ENCODE results near the gene TLE6.
"Not testable (repeated sequence)": the region's sequence is repeated elsewhere in the genome, so short reads cannot be mapped to it uniquely, and the experiment has no call there.

TLE6 gene

GRCh38 chr19:2974342-2975041, 2.9 kb upstream of the TLE6 start:
- DNase-seq = no peak

DNA sequence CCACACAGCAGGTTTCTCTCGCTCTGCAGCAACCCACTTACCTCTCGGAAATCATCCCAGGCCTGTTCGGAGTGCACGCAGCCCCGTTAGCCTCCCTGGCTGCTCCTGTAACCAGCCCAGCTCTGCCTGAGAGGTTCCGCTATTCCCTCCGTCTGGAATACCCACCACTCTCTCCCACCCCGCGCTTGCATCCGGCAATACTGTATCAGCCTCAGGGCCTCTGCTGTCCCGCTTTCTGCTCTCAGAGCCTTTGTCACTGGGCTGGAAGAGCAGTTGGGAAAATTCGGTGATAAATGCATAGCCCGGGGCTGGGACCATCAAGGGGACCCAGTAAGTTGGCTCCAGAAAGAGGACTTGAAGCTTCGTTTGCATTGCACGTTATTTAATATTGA, 759 bp upstream of the TLE6 start:
- no peak for DNase-seq

GRCh38 chr19:2977746-2978138, 378 bp downstream of the TLE6 start:
- DNase-seq = no peak

- no peak for DNase-seq
Observed at GRCh38 chr19:2978166-2978767, 903 bp downstream of the TLE6 start.

- DNase-seq = no peak
Observed at GRCh38 chr19:2978772-2979171, 1.4 kb downstream of the TLE6 start.

DNA sequence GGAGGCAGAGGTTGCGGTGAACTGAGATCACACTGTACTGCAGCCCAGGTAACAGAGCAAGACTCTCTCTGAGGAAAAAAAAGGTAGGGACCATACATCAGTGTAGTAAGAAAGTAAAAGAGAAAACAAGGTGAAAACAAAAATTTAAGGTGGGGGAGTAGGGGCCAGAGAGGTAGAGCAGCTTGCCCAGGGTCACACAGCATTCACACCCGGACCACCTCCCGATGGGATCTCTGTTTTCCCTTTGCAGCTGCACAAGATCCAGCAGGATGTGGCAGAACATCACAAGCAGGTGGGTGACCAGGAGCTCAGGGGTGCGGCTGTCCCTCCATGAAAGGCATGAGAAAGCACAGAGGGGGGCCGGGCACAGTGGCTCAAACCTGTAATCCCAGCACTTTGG, 4.5 kb downstream of the TLE6 start:
- no peak for DNase-seq

DNA sequence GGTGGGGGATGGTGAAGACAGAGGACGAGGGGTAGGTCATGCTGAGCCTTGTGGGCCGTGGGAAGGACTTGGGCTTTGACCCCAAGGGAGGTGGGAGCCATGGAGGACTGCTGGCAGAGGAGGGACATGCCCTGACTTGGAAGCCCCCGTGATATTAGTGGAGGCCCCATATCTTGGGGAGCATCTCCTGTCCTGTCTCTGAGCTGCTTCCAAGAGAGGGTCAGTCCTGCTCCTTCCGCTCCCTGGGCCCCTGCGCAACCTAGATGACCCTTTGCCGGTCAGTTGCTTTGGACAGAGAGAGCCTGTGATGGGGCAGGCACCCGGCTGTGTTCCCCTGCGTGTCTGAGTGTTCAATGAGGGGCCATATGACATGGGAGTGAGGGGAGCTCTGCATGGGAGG, 5.2 kb downstream of the TLE6 start:
- DNase-seq = no peak

GRCh38 chr19:2982983-2983350, 5.6 kb downstream of the TLE6 start:
- no peak for DNase-seq

DNA sequence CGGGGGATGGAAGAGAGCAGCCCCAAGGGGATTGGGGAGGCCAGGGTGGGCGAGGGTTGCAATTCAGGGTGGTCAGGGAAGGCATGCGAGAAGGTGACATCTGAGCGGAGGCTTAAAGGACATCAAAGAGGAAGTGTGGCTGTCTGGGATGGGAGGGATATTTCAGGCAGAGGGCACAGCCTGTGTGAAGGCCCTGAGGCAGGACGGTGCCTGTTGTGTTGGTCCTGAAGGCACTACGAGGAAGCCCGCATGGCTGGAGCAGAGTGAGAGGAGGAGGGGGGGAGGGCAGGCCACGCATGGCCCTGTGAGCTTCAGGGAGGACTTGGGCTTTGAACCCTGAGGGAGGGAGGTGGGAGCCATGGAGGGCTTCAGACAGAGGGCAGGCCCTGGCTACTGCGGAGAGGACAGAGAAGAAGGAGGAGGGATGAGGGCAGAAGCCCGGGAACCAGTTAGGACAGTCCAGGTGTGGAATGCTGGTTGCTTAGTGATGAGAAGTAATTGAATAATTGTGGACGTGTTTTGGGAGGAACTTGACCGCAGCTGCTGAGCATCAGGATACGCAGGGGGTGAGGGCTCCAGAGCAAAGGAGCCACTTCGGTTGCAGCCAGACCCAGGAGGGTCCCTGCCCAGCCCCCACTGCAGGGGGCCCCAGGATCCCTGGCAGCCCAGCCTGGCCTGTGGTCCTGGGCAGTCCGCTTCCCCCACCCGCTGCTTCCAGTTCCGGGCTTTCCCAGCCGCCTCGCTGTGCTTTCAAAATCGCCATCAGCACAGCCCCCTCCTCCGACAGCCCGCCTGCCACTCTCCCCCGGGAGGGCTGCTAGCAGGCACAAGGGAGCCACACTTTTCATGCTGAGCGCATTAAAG, 6.2 kb downstream of the TLE6 start:
- DNase-seq = no peak

GRCh38 chr19:2984215-2984528, 6.8 kb downstream of the TLE6 start:
- no peak for DNase-seq

DNA sequence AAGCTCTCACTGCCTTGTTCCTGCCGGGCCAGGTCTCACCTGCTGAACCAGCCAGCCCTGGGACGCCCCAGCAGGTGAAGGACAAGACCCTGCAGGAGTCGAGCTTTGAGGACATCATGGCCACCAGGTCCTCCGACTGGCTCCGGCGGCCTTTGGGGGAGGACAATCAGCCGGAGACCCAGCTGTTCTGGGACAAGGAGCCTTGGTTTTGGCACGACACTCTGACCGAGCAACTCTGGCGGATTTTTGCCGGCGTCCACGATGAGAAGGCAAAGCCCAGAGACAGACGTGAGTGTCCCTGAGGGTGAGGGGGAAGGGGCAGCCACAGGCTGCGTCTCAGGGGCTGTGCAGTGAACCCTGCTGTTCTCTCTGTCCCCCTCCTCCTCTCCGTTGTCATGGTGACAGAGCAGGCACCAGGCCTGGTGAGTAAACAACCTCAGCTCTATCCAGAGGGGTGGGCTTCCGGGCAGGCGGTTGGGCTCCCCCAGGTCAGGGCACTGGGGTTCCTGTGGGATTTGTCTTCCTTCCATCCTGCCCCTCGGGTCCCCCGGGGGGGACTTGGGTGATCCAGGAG, 9.7 kb downstream of the TLE6 start:
- no peak for DNase-seq

- no peak for DNase-seq
Observed at GRCh38 chr19:2987797-2988196, 10.4 kb downstream of the TLE6 start.

- no peak for DNase-seq
Observed at GRCh38 chr19:2988568-2988967, 11.2 kb downstream of the TLE6 start.

DNA sequence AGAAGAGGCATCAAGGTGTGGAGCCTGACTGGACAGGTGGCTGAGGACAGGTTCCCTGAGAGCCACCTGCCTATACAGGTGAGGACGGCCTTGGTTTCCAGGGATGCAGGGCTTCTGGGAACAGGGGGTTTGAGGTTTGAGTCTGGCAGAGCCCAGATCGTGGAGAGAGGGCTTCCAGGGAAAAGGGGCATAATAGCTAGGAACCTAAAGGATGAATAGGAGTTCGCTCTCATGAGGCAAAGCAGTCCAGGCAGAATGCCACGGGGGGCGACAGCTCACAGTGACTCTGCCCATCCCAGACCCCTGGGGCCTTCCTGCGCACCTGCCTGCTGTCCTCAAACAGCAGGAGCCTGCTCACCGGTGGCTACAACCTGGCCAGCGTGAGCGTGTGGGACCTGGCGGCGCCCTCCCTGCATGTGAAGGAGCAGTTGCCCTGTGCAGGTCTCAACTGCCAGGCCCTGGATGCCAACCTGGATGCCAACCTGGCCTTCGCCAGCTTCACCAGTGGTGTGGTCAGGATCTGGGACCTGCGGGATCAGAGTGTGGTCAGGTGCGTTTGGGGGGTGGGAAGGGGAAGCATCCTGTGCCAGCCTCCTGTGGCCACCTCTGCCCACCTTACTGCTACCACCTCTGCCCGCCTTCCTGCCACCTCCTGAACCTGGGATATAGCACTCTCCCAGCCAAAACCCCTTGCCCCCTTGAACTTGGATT, 12.0 kb downstream of the TLE6 start:
- DNase-seq = no peak

- not testable (repeated sequence) for DNase-seq
Observed at GRCh38 chr19:2992333-2992732, 15.0 kb downstream of the TLE6 start.

DNA sequence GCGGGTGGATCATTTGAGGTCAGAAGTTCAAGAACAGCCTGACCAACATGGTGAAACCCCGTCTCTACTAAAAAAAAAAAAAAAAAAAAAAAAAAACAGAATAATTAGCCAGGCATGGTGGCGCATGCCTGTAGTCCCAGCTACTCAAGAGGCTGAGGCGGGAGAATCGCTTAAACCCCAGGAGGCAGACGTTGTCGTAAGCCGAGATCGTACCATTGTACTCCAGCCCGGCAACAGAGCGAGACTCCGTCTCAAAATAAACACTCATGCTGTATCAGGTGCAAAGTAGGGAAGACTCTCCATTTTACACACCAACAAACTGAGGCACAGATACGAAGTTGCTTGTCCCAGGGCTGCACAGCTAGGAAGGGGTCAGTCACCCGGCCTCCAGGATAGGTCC, 15.6 kb downstream of the TLE6 start:
- DNase-seq = no peak

GRCh38 chr19:2993579-2993978, 16.2 kb downstream of the TLE6 start:
- DNase-seq = no peak

GRCh38 chr19:2994588-2995131, 17.3 kb downstream of the TLE6 start:
- DNase-seq = no peak

GRCh38 chr19:2997720-2998119, 20.4 kb downstream of the TLE6 start:
- DNase-seq = no peak

DNA sequence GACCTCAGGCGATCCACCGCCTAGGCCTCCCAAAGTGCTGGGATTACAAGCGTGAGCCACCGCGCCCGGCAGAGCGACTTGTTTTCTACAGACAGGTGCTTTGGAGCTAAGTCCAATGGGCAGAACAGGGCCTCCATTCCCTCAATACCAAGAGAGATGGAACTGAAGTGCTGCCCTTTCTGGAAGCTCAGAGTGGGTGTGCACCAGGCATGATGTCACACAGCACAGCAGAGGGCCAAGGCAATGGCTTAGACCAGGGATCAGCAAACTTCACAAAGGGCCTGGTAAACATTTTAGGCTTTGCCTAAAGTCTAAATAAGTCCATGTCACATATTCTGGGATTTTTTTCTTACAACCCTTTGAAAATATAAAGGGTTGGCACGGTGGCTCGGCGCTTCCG, 21.3 kb downstream of the TLE6 start:
- DNase-seq = no peak

GRCh38 chr19:3001235-3001800, 24.0 kb downstream of the TLE6 start:
- DNase-seq = no peak

GRCh38 chr19:3003046-3003445, 25.7 kb downstream of the TLE6 start:
- no peak for DNase-seq

DNA sequence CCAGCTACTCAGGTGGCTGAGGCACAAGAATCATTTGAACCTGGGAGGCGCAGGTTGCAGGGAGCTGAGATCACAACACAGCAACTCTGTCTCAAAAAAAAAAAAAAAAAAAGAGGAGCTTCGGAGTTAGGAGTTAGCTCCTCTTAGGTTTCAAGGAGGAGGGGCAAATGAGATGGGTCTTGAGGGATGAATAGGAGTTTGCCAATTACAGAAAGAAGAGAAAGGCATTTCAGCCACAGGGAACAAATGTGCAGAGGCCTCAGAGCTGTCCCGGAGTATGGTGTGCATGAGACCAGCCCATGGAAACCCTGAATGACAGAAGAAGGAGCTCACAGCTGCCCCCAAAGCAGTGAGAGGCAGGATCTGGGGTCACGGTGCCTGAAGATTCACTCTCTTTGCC, 27.2 kb downstream of the TLE6 start:
- DNase-seq = no peak

All from CD4-positive, alpha-beta T cell treated with Interleukin-4 for 1 hour (primary cell).